B cell (primary cell): ENCODE measurements around the gene VKORC1. TPM values are rescaled to one million over a fixed set of nuclear protein-coding genes. Genes with fewer than 3 reads are reported as not detected.
A peak's percentile ranks its signal among the peaks of the same experiment; 100 is the strongest.

Source experiments
- ATAC-seq: fragments of 200-7000 bp; cut with Tn5 transposase; one replicate; pipeline ENCODE4 v1.10.0; 2021; ENCODE audit warnings: low read depth, mild to moderate bottlenecking, moderate number of reproducible peaks, moderate library complexity
- CTCF ChIA-PET: fragments of 350-600 bp; sonication (Branson Sonifier 250); formaldehyde crosslinking; loops from one replicate; lab custom pipeline; 2021; ENCODE audit warnings: antibody characterized with exemption, inconsistent platforms; lab: Charles Lee
- POLR2A ChIA-PET: fragments of 350-600 bp; sonication (Branson Sonifier 250); formaldehyde crosslinking; loops from one replicate; lab custom pipeline; 2021; ENCODE audit warnings: antibody characterized with exemption; lab: Charles Lee
- DNase-seq: peaks from one replicate; pipeline ENCODE4 v3.0.0; 2013
- H2AFZ ChIP-seq: 2 replicates; pipeline ENCODE4 v1.6.1; 2012; ENCODE audit warnings: mild to moderate bottlenecking, low read depth, low read length; ENCODE audit not compliant: insufficient read depth, poor library complexity, severe bottlenecking
- H3K27ac ChIP-seq, 2 donors: 1 replicate in 1 of 2; 2 replicates in 1 of 2; pipeline ENCODE4 v1.5.1; 2012 to 2013; ENCODE audit warnings: low read length in 2 of 2, mild to moderate bottlenecking in 2 of 2, moderate library complexity in 1 of 2
- H3K27me3 ChIP-seq, 4 experiments: fragments of 200-600 bp in 1 of 4; sonication (generic) in 1 of 4; replicated peaks in 1 of 4; 1 replicate in 2 of 4; 2 replicates in 2 of 4; pipeline versions ENCODE4 v1.6.1 to v1.7.0; 2013 to 2016; ENCODE audit warnings: low read length in 3 of 4, mild to moderate bottlenecking in 2 of 4, mixed read lengths in 1 of 4, moderate library complexity in 1 of 4; ENCODE audit not compliant: insufficient read depth in 4 of 4, control insufficient read depth in 3 of 4; ENCODE audit errors: control extremely low read depth in 1 of 4
- H3K36me3 ChIP-seq, 2 experiments: replicated peaks in 1 of 2; 1 replicate in 1 of 2; 2 replicates in 1 of 2; pipeline versions ENCODE4 v1.6.1 to v1.7.1; 2013; ENCODE audit warnings: low read length in 1 of 2; ENCODE audit not compliant: insufficient read depth in 2 of 2, control insufficient read depth in 1 of 2; ENCODE audit errors: control extremely low read depth in 1 of 2, extremely low read depth in 1 of 2
- H3K4me1 ChIP-seq, 2 donors: fragments of 200-600 bp in 1 of 2; sonication (generic) in 1 of 2; 1 replicate in 1 of 2; 2 replicates in 1 of 2; pipeline versions ENCODE4 v1.5.1 to v1.6.1; 2013 to 2017; ENCODE audit warnings: low read length in 2 of 2; ENCODE audit not compliant: control insufficient read depth in 2 of 2, insufficient read depth in 2 of 2
- H3K4me2 ChIP-seq: replicated peaks from 2 replicates; pipeline ENCODE3; 2012; ENCODE audit warnings: mild to moderate bottlenecking, low read depth, low read length; ENCODE audit not compliant: poor library complexity, severe bottlenecking
- H3K4me3 ChIP-seq, 5 experiments: fragments of 200-600 bp in 1 of 5; sonication (generic) in 1 of 5; 1 replicate in 3 of 5; 2 replicates in 2 of 5; pipeline versions ENCODE4 v1.5.1 to v1.7.0; 2011 to 2016; ENCODE audit warnings: low read length in 4 of 5, mild to moderate bottlenecking in 4 of 5, low read depth in 2 of 5, control low read depth in 1 of 5, moderate library complexity in 1 of 5; ENCODE audit not compliant: insufficient read depth in 1 of 5; ENCODE audit errors: control extremely low read depth in 1 of 5, extremely low read depth in 1 of 5
- H3K79me2 ChIP-seq: fragments of 200-600 bp; sonication (generic); one replicate; pipeline ENCODE4 v1.6.0; 2016; ENCODE audit warnings: low read length; ENCODE audit not compliant: control insufficient read depth, insufficient read depth
- H3K9ac ChIP-seq: fragments of 200-600 bp; sonication (generic); 2 replicates; pipeline ENCODE4 v1.6.1; 2017; ENCODE audit warnings: mild to moderate bottlenecking, low read length, moderate library complexity
- H3K9me3 ChIP-seq, 3 donors: one replicate each; pipeline versions ENCODE4 v1.6.1 to v1.7.1; 2013; ENCODE audit warnings: low read length in 2 of 3; ENCODE audit not compliant: control insufficient read depth in 2 of 3, insufficient read depth in 1 of 3; ENCODE audit errors: control extremely low read depth in 1 of 3
- H4K20me1 ChIP-seq: 2 replicates; pipeline ENCODE4 v1.6.0; 2012; ENCODE audit warnings: mild to moderate bottlenecking, low read length; ENCODE audit not compliant: insufficient read depth, control insufficient read depth, poor library complexity, severe bottlenecking
- H3K27ac Mint-ChIP-seq: one replicate; pipeline ENCODE4 v1.8.0; 2021; ENCODE audit warnings: mixed read lengths
- H3K27me3 Mint-ChIP-seq: one replicate; pipeline ENCODE4 v1.8.0; 2021; ENCODE audit warnings: mixed read lengths
- H3K4me1 Mint-ChIP-seq: one replicate; pipeline ENCODE4 v1.8.0; 2021; ENCODE audit warnings: mixed read lengths
- H3K4me3 Mint-ChIP-seq: one replicate; pipeline ENCODE4 v1.8.0; 2021; ENCODE audit warnings: mixed read lengths
- H3K9me3 Mint-ChIP-seq: one replicate; pipeline ENCODE4 v1.8.0; 2022; ENCODE audit warnings: mixed read lengths; ENCODE audit not compliant: insufficient read depth
- CTCF ChIP-seq: fragments of 200-600 bp; IDR thresholded peaks from one replicate; pipeline ENCODE4 v1.8.0; 2022; ENCODE audit warnings: antibody characterized with exemption, mild to moderate bottlenecking
- EZH2 ChIP-seq: IDR thresholded peaks from 2 replicates; pipeline ENCODE4 v1.6.1; 2012; ENCODE audit warnings: borderline replicate concordance, low read depth, mild to moderate bottlenecking, moderate library complexity, low read length; ENCODE audit not compliant: insufficient read depth, poor library complexity, severe bottlenecking
- WGBS: methylation state at CpG from one replicate; pipeline ENCODE4 v1.1.5; 2013; ENCODE audit warnings: missing lambda C conversion rate; ENCODE audit not compliant: insufficient coverage; 5-methylcytosine and 5-hydroxymethylcytosine counted together
- intact Hi-C: fragments of 100-400 bp; cut with micrococcal nuclease; formaldehyde crosslinking; loops from one replicate; pipeline ENCODE4 v1.10.0; 2022
- polyA plus RNA-seq: library from polyadenylated mRNA; depleted of rRNA; stranded (reverse); fragments of >200 nt; gene quantifications from 2 replicates; pipeline ENCODE4 v1.2.3, GENCODE V29; 2012
- total RNA-seq, 2 donors: library from RNA; stranded (reverse); fragments of 120-200 nt in 1 of 2; gene quantifications; 1 replicate in 1 of 2; 2 replicates in 1 of 2; pipeline versions ENCODE4 v1.2.3 to v1.2.4, GENCODE V29; 2013 to 2022

The VKORC1 gene
- total and polyA plus RNA-seq, 2 donors (not counting 1 experiment from before 2014, with no cell fraction given) = 31.8 to 45.7 TPM

GRCh38 chr16:31111881-31112466 is 17.4 kb upstream of the VKORC1 start:
- H3K27me3 Mint-ChIP-seq = no peaks in the 10 kb centered on the region
- WGBS = 98% methylated on average over 23 of the region's 23 CpGs
- Histone ChIP-seq H3K4me1 (peaks cover 7 to 19% of the 10 kb centered on the region in 2 donors), H3K79me2 (peaks cover 18% of the 10 kb centered on the region), H3K27me3 (no peaks in the 10 kb centered on the region), H3K9me3 (no peaks in the 10 kb centered on the region), H2AFZ (no peak overlapping the region), H3K27ac (no peak overlapping the region), H3K9ac (no peak overlapping the region), H4K20me1 (peaks cover 5% of the 10 kb centered on the region), H3K4me3 (no peak overlapping the region), H3K36me3 (peaks cover 1 to 31% of the 10 kb centered on the region in 2 experiments), H3K4me2 (no peak overlapping the region)
- H3K9me3 Mint-ChIP-seq = no peaks in the 10 kb centered on the region
- CTCF ChIA-PET = no interaction called here
- H3K27ac Mint-ChIP-seq = no peak overlapping the region
- no peak for ATAC-seq
- H3K4me1 Mint-ChIP-seq = peaks cover 19% of the 10 kb centered on the region
- no peak for DNase-seq
- TF ChIP-seq CTCF (no peak), EZH2 (no peak)
- intact Hi-C loops = no loop called here
- peak overlapping the region; percentile 8 for H3K4me3 Mint-ChIP-seq
- POLR2A ChIA-PET = no interaction called here
